HUES64 (cell line): ENCODE results near the gene PPP1R12A.
"Not testable (repeated sequence)": the region's sequence is repeated elsewhere in the genome, so short reads cannot be mapped to it uniquely, and the experiment has no call there.

ENCODE experiments used
- H3K27ac ChIP-seq: 2 replicates; pipeline ENCODE4 v1.7.0; 2013; ENCODE audit warnings: low read depth, low read length, inconsistent platforms
- H3K27me3 ChIP-seq: 2 replicates; pipeline ENCODE4 v1.6.1; 2013; ENCODE audit warnings: mild to moderate bottlenecking, low read length; ENCODE audit not compliant: insufficient read depth
- H3K36me3 ChIP-seq: 2 replicates; pipeline ENCODE4 v1.6.1; 2013; ENCODE audit warnings: mild to moderate bottlenecking, low read length; ENCODE audit not compliant: insufficient read depth
- H3K4me1 ChIP-seq: 2 replicates; pipeline ENCODE4 v1.6.1; 2013; ENCODE audit warnings: mild to moderate bottlenecking, low read length, moderate library complexity; ENCODE audit not compliant: insufficient read depth
- H3K4me3 ChIP-seq: 2 replicates; pipeline ENCODE4 v1.5.1; 2013; ENCODE audit warnings: mild to moderate bottlenecking, low read length, moderate library complexity
- H3K9ac ChIP-seq: 2 replicates; pipeline ENCODE4 v1.6.1; 2013; ENCODE audit warnings: mild to moderate bottlenecking, low read depth, low read length
- H3K9me3 ChIP-seq: 2 replicates; pipeline ENCODE4 v1.6.1; 2013; ENCODE audit warnings: low read depth, low read length; ENCODE audit not compliant: insufficient read depth
- WGBS: fragments of 150-250, 120-280 bp; methylation state at CpG from one replicate; pipeline ENCODE4 v1.1.7; 2013; ENCODE audit warnings: missing lambda C conversion rate; 5-methylcytosine and 5-hydroxymethylcytosine counted together

PPP1R12A gene

GRCh38 chr12:79891506-79892162 is 43.3 kb downstream of the PPP1R12A start:
- 99% methylated on average over 2 of the region's 2 CpGs for WGBS

GRCh38 chr12:79887890-79888289 is 47.0 kb downstream of the PPP1R12A start:
- no peak overlapping the region for H3K4me3 ChIP-seq
- H3K36me3 ChIP-seq, result no peaks in the 10 kb centered on the region
- peaks cover 30% of the 10 kb centered on the region for H3K4me1 ChIP-seq
- no peak overlapping the region for H3K27ac ChIP-seq
- H3K9ac ChIP-seq, result no peak overlapping the region
- H3K27me3 ChIP-seq, result no peaks in the 10 kb centered on the region
- WGBS, result no CpG with 5 or more reads among the region's 1 CpG
- no peaks in the 10 kb centered on the region for H3K9me3 ChIP-seq

More at GRCh38 chr12:79891506-79892162, 43.3 kb downstream of the PPP1R12A start:
- H3K9ac ChIP-seq, result no peak overlapping the region
- no peaks in the 10 kb centered on the region for H3K9me3 ChIP-seq
- no peak overlapping the region for H3K27ac ChIP-seq
- no peaks in the 10 kb centered on the region for H3K27me3 ChIP-seq
- H3K4me1 ChIP-seq, result peaks cover 36% of the 10 kb centered on the region
- no peaks in the 10 kb centered on the region for H3K36me3 ChIP-seq
- H3K4me3 ChIP-seq, result no peak overlapping the region

- Histone ChIP-seq H3K27ac (no peak overlapping the region), H3K27me3 (no peaks in the 10 kb centered on the region), H3K9ac (no peak overlapping the region), H3K9me3 (no peaks in the 10 kb centered on the region), H3K36me3 (no peaks in the 10 kb centered on the region), H3K4me1 (peaks cover 30% of the 10 kb centered on the region), H3K4me3 (no peak overlapping the region)
- WGBS, result 97% methylated on average over 2 of the region's 3 CpGs
Measured at GRCh38 chr12:79886917-79887519, 47.9 kb downstream of the PPP1R12A start.

- WGBS, result 97% methylated on average over 2 of the region's 3 CpGs
- Histone ChIP-seq H3K9me3 (no peaks in the 10 kb centered on the region), H3K9ac (no peak overlapping the region), H3K4me1 (peaks cover 32% of the 10 kb centered on the region), H3K4me3 (no peak overlapping the region), H3K36me3 (no peaks in the 10 kb centered on the region), H3K27ac (no peak overlapping the region), H3K27me3 (no peaks in the 10 kb centered on the region)
Measured at GRCh38 chr12:79885911-79886490, 48.9 kb downstream of the PPP1R12A start.

- no peak overlapping the region for H3K9ac ChIP-seq
- H3K4me1 ChIP-seq, result peaks cover 28% of the 10 kb centered on the region
- 70% methylated on average over 1 of the region's 3 CpGs for WGBS
- no peak overlapping the region for H3K4me3 ChIP-seq
- no peak overlapping the region for H3K27ac ChIP-seq
- no peaks in the 10 kb centered on the region for H3K9me3 ChIP-seq
- H3K27me3 ChIP-seq, result no peaks in the 10 kb centered on the region
- H3K36me3 ChIP-seq, result no peaks in the 10 kb centered on the region
Measured at GRCh38 chr12:79884401-79885006, 50.4 kb downstream of the PPP1R12A start.

- no CpG with 5 or more reads among the region's 1 CpG for WGBS
- H3K4me1 ChIP-seq, result peaks cover 16% of the 10 kb centered on the region; the same call in 1 of the 2 replicates
- no peaks in the 10 kb centered on the region for H3K36me3 ChIP-seq
Measured at GRCh38 chr12:79883216-79883615, 51.7 kb downstream of the PPP1R12A start.

GRCh38 chr12:79881351-79881750 is 53.5 kb downstream of the PPP1R12A start:
- Histone ChIP-seq H3K4me3 (no peak overlapping the region), H3K9ac (no peak overlapping the region), H3K27ac (no peak overlapping the region), H3K36me3 (no peaks in the 10 kb centered on the region), H3K4me1 (peaks cover 16% of the 10 kb centered on the region; the same call in 1 of the 2 replicates), H3K27me3 (no peaks in the 10 kb centered on the region), H3K9me3 (no peaks in the 10 kb centered on the region)
- WGBS, result 96% methylated on average over 2 of the region's 2 CpGs

More at GRCh38 chr12:79883216-79883615, 51.7 kb downstream of the PPP1R12A start:
- H3K9me3 ChIP-seq, result no peaks in the 10 kb centered on the region
- no peak overlapping the region for H3K27ac ChIP-seq
- H3K4me3 ChIP-seq, result no peak overlapping the region
- no peaks in the 10 kb centered on the region for H3K27me3 ChIP-seq
- no peak overlapping the region for H3K9ac ChIP-seq

- not testable (repeated sequence) for H3K36me3 ChIP-seq, H3K9me3 ChIP-seq, H3K27me3 ChIP-seq, H3K27ac ChIP-seq, H3K4me3 ChIP-seq, H3K9ac ChIP-seq
- peaks cover 32% of the 10 kb centered on the region for H3K4me1 ChIP-seq
- 96% methylated on average over 3 of the region's 4 CpGs for WGBS
Measured at GRCh38 chr12:79878506-79878905, 56.4 kb downstream of the PPP1R12A start.

- no peaks in the 10 kb centered on the region for H3K9me3 ChIP-seq
- H3K27me3 ChIP-seq, result no peaks in the 10 kb centered on the region
- H3K27ac ChIP-seq, result no peak overlapping the region
- no peak overlapping the region for H3K4me3 ChIP-seq
- peaks cover 5% of the 10 kb centered on the region; the same call in 1 of the 2 replicates for H3K36me3 ChIP-seq
- peaks cover 32% of the 10 kb centered on the region for H3K4me1 ChIP-seq
- 97% methylated on average over 7 of the region's 8 CpGs for WGBS
- no peak overlapping the region for H3K9ac ChIP-seq
Measured at GRCh38 chr12:79877246-79877645, 57.7 kb downstream of the PPP1R12A start.

GRCh38 chr12:79874665-79875064 is 60.2 kb downstream of the PPP1R12A start:
- H3K4me1 ChIP-seq, result peaks cover 22% of the 10 kb centered on the region
- H3K27me3 ChIP-seq, result no peaks in the 10 kb centered on the region
- no peak overlapping the region for H3K9ac ChIP-seq
- no peaks in the 10 kb centered on the region for H3K9me3 ChIP-seq
- no peak overlapping the region for H3K4me3 ChIP-seq
- H3K36me3 ChIP-seq, result peaks cover 28% of the 10 kb centered on the region
- H3K27ac ChIP-seq, result peak overlapping the region; percentile 62; the same call in 1 of the 2 replicates

GRCh38 chr12:79873201-79873600 is 61.7 kb downstream of the PPP1R12A start:
- Histone ChIP-seq H3K9ac (no peak overlapping the region), H3K36me3 (peaks cover 41% of the 10 kb centered on the region), H3K27me3 (no peaks in the 10 kb centered on the region), H3K4me1 (peaks cover 22% of the 10 kb centered on the region), H3K9me3 (no peaks in the 10 kb centered on the region), H3K27ac (no peak overlapping the region), H3K4me3 (no peak overlapping the region)
- 93% methylated on average over 2 of the region's 2 CpGs for WGBS
